WI38 (cell line): Measurements from ENCODE around the gene RAD51D.

Experiments used
- H3K4me3 ChIP-seq: 2 replicates; pipeline ENCODE4 v1.5.1; 2011; ENCODE audit warnings: low read depth, mild to moderate bottlenecking, control low read depth, low read length
- CTCF ChIP-seq: IDR thresholded peaks from 2 replicates; pipeline ENCODE4 v1.5.1; 2012; ENCODE audit warnings: low read depth, mild to moderate bottlenecking, control low read depth, low read length

The RAD51D gene

GRCh38 chr17:35073991-35074627, 45.6 kb downstream of the RAD51D start:
- H3K4me3 ChIP-seq, result no peak overlapping the region
- no peak for TF ChIP-seq CTCF

- no peak for TF ChIP-seq CTCF
- no peak overlapping the region for H3K4me3 ChIP-seq
Observed at GRCh38 chr17:35073183-35073790, 46.4 kb downstream of the RAD51D start.

- no peak for TF ChIP-seq CTCF
- no peak overlapping the region for H3K4me3 ChIP-seq
Observed at GRCh38 chr17:35069311-35069710, 50.3 kb downstream of the RAD51D start.

GRCh38 chr17:35068249-35068648, 51.4 kb downstream of the RAD51D start:
- no peak for TF ChIP-seq CTCF
- no peak overlapping the region for H3K4me3 ChIP-seq

- H3K4me3 ChIP-seq, result no peak overlapping the region
- no peak for TF ChIP-seq CTCF
Observed at GRCh38 chr17:35065880-35066279, 53.8 kb downstream of the RAD51D start.

GRCh38 chr17:35064516-35065215, 55.0 kb downstream of the RAD51D start:
- H3K4me3 ChIP-seq, result no peak overlapping the region
- no peak for TF ChIP-seq CTCF
